ENCODE results near the gene SORCS3.

The SORCS3 gene

GRCh38 chr10:105243825-105244224, 602.7 kb downstream of the SORCS3 start:
- TF ChIP-seq CTCF (IDR thresholded peaks at IDR 0.05; ENCODE audit: insufficient read depth, missing control alignments): no peak
- no peak for FAIRE-seq
- DNase-seq (ENCODE audit: insufficient read length, low spot score): no peak

GRCh38 chr10:105247831-105248499, 606.9 kb downstream of the SORCS3 start:
- no peak for FAIRE-seq
- DNase-seq (ENCODE audit: insufficient read length, low spot score): no peak
- no peak for TF ChIP-seq CTCF (IDR thresholded peaks at IDR 0.05; ENCODE audit: insufficient read depth, missing control alignments)

- TF ChIP-seq CTCF (IDR thresholded peaks at IDR 0.05; ENCODE audit: insufficient read depth, missing control alignments): no peak
- DNase-seq (ENCODE audit: insufficient read length, low spot score) (no peak), FAIRE-seq (no peak)
These were observed 611.8 kb downstream of the SORCS3 start for GRCh38 chr10:105252911-105253310.

- no peak for FAIRE-seq
- no peak for TF ChIP-seq CTCF (IDR thresholded peaks at IDR 0.05; ENCODE audit: insufficient read depth, missing control alignments)
- DNase-seq (ENCODE audit: insufficient read length, low spot score): no peak
These were observed 612.6 kb downstream of the SORCS3 start for GRCh38 chr10:105253515-105254212.

- FAIRE-seq: no peak
- TF ChIP-seq CTCF (IDR thresholded peaks at IDR 0.05; ENCODE audit: insufficient read depth, missing control alignments): no peak
- DNase-seq (ENCODE audit: insufficient read length, low spot score): no peak
These were observed 617.1 kb downstream of the SORCS3 start for GRCh38 chr10:105258036-105258673.

GRCh38 chr10:105258674-105259065, 617.6 kb downstream of the SORCS3 start:
- no peak for TF ChIP-seq CTCF (IDR thresholded peaks at IDR 0.05; ENCODE audit: insufficient read depth, missing control alignments)
- no peak for FAIRE-seq

GRCh38 chr10:105259201-105259600, 618.1 kb downstream of the SORCS3 start:
- no peak for DNase-seq (ENCODE audit: insufficient read length, low spot score)
- TF ChIP-seq CTCF (IDR thresholded peaks at IDR 0.05; ENCODE audit: insufficient read depth, missing control alignments): no peak
- FAIRE-seq: no peak

More at GRCh38 chr10:105258674-105259065, 617.6 kb downstream of the SORCS3 start:
- no peak for DNase-seq (ENCODE audit: insufficient read length, low spot score)

Data from D721Med (cell line).